GM12878 (cell line): Measurements from ENCODE around the gene B9D1. TPM values are rescaled to one million over a fixed set of nuclear protein-coding genes. Genes with fewer than 3 reads are reported as not detected.

ENCODE experiments used
- ATAC-seq: fragments of 200-7000 bp; cut with Tn5 transposase; 3 replicates; pipeline ENCODE4 v1.9.1; 2020; ENCODE audit warnings: mild to moderate bottlenecking, moderate library complexity
- BruUV-seq: library from RNA; stranded (reverse); fragments of 400-500 nt; replicated peaks from 2 replicates; lab custom pipeline; 2021; lab: Mats Ljungman, UMichigan
- CTCF ChIA-PET: fragments of 300-600 bp; sonication (Branson Sonifier 250); formaldehyde crosslinking; extraction: SDS; loops from one replicate; lab custom pipeline; 2021; ENCODE audit warnings: inconsistent platforms; lab: Yijun Ruan, JAX
- POLR2A ChIA-PET: fragments of 350-600 bp; formaldehyde crosslinking; extraction: SDS; loops from one replicate; lab custom pipeline; 2021; ENCODE audit warnings: inconsistent platforms; lab: Charles Lee
- RAD21 ChIA-PET: fragments of 300-600 bp; sonication (Branson Sonifier 250); formaldehyde crosslinking; loops from one replicate; lab custom pipeline; 2023; ENCODE audit warnings: antibody characterized with exemption; ENCODE audit not compliant: unreplicated experiment; lab: Charles Lee
- SMC1A ChIA-PET: fragments of 300-600 bp; sonication (Branson Sonifier 250); formaldehyde crosslinking; loops from one replicate; lab custom pipeline; 2023; ENCODE audit not compliant: unreplicated experiment, uncharacterized antibody; lab: Charles Lee
- DNase-seq: peaks from one replicate; pipeline ENCODE4 v3.0.0-alpha.2; 2011; ENCODE audit warnings: low read depth, low spot score
- FAIRE-seq: peaks from 3 replicates; lab custom pipeline; 2011; peaks lifted over from hg19 to GRCh38; lab: Jason Lieb, UNC
- H2AFZ ChIP-seq: 2 replicates; pipeline ENCODE4 v1.6.0; 2011; ENCODE audit warnings: low read depth, low read length, control low read depth; ENCODE audit not compliant: control insufficient read depth
- H3K27ac ChIP-seq: 2 replicates; pipeline ENCODE4 v1.5.1; 2011; ENCODE audit warnings: control low read depth; ENCODE audit not compliant: control insufficient read depth, insufficient read depth
- H3K27me3 ChIP-seq, 2 experiments: replicated peaks in 1 of 2; 2 replicates each; pipeline versions ENCODE4 v1.6.0 to v1.6.1; 2011; ENCODE audit warnings: low read length in 1 of 2; ENCODE audit not compliant: control insufficient read depth in 2 of 2, insufficient read depth in 2 of 2
- H3K36me3 ChIP-seq, 2 experiments: 2 replicates each; pipeline ENCODE4 v1.5.1; 2011; ENCODE audit warnings: low read length in 1 of 2; ENCODE audit not compliant: control insufficient read depth in 2 of 2, insufficient read depth in 2 of 2
- H3K4me1 ChIP-seq: 2 replicates; pipeline ENCODE4 v1.6.1; 2011; ENCODE audit warnings: mild to moderate bottlenecking, low read length, moderate library complexity, mixed read lengths; ENCODE audit not compliant: control insufficient read depth, insufficient read depth
- H3K4me2 ChIP-seq: 2 replicates; pipeline ENCODE4 v1.6.0; 2011; ENCODE audit warnings: control low read depth; ENCODE audit not compliant: control insufficient read depth, insufficient read depth
- H3K4me3 ChIP-seq: fragments of 200-600 bp; sonication (generic); 2 replicates; pipeline ENCODE4 v1.5.1; 2016
- H3K79me2 ChIP-seq: 2 replicates; pipeline ENCODE4 v1.6.0; 2011; ENCODE audit warnings: low read length; ENCODE audit not compliant: control insufficient read depth, insufficient read depth
- H3K9ac ChIP-seq: 2 replicates; pipeline ENCODE4 v1.8.0; 2011; ENCODE audit warnings: low read length, control low read depth, mixed read lengths; ENCODE audit not compliant: control insufficient read depth, insufficient read depth
- H3K9me3 ChIP-seq: replicated peaks from 3 replicates; pipeline ENCODE4 v1.5.1; 2011; ENCODE audit warnings: mild to moderate bottlenecking, low read length; ENCODE audit not compliant: control insufficient read depth, insufficient read depth
- H4K20me1 ChIP-seq: 2 replicates; pipeline ENCODE4 v1.6.0; 2011; ENCODE audit not compliant: control insufficient read depth, insufficient read depth
- CEBPB ChIP-seq, 2 experiments: fragments of 150-350 bp in 1 of 2; IDR thresholded peaks; 2 replicates each; pipeline ENCODE4 v1.6.1; 2012 to 2014; ENCODE audit warnings: low read depth in 2 of 2, low read length in 2 of 2, borderline replicate concordance in 1 of 2, inconsistent platforms in 1 of 2
- HDAC2 ChIP-seq: fragments of 200-600 bp; sonication (generic); IDR thresholded peaks from 2 replicates; pipeline ENCODE4 v1.6.1; 2017
- MTA3 ChIP-seq: IDR thresholded peaks from 2 replicates; pipeline ENCODE4 v1.6.1; 2012; ENCODE audit warnings: low read length, inconsistent platforms, borderline replicate concordance
- RFX5 ChIP-seq: IDR thresholded peaks from 2 replicates; pipeline ENCODE4 v1.6.1; 2011; ENCODE audit warnings: low read depth, low read length, improper control_type of control experiment
- SUPT20H ChIP-seq: IDR thresholded peaks from 2 replicates; pipeline ENCODE4 v1.6.1; 2011; ENCODE audit warnings: low read depth, mild to moderate bottlenecking, low read length, moderate library complexity, borderline replicate concordance; ENCODE audit not compliant: control insufficient read depth
- TBL1XR1 ChIP-seq: IDR thresholded peaks from 2 replicates; pipeline ENCODE4 v1.6.1; 2012; ENCODE audit warnings: low read depth, low read length, improper control_type of control experiment
- ZNF24 ChIP-seq: fragments of 450-650 bp; IDR thresholded peaks from 2 replicates; pipeline ENCODE4 v1.6.1; 2017; ENCODE audit warnings: antibody characterized with exemption, mild to moderate bottlenecking
- WGBS: methylation state at CpG from one replicate; pipeline ENCODE4 v1.1.6; 2016; ENCODE audit warnings: low lambda C conversion rate; ENCODE audit not compliant: insufficient replicate concordance, insufficient coverage; ENCODE audit errors: missing lambda C conversion rate; 5-methylcytosine and 5-hydroxymethylcytosine counted together
- in situ Hi-C: fragments of 300-500 bp; cut with MboI; formaldehyde crosslinking; loops from 9 replicates; pipeline ENCODE4 v1.14.3; 2018; ENCODE audit warnings: mixed read lengths
- intact Hi-C: fragments of 100-400 bp; cut with micrococcal nuclease; formaldehyde crosslinking; loops from one replicate; pipeline ENCODE4 v1.14.2; 2022; ENCODE audit not compliant: unreplicated experiment
- polyA plus RNA-seq, 11 experiments: library from polyadenylated mRNA; depleted of rRNA in 4 of 11; unstranded in 6 of 11; stranded (reverse) in 5 of 11; fragments of >200 nt; fragmentation: Nextera tagmentation in 4 of 11; fragmentation: Illumina TruSeq in 1 of 11; extraction: Ambion mirVana in 4 of 11; extraction: Trizol in 1 of 11; gene quantifications; 1 replicate in 1 of 11; 2 replicates in 10 of 11; pipeline versions ENCODE4 v1.2.1 to v1.2.3, GENCODE V29; 2011 to 2016; ENCODE audit warnings: inconsistent platforms in 2 of 11, missing spikeins in 2 of 11, low read depth in 1 of 11
- total RNA-seq, 4 experiments: library from RNA; depleted of rRNA in 3 of 4; stranded (reverse); fragments of >200 nt in 3 of 4; fragmentation: Illumina TruSeq in 1 of 4; extraction: Trizol in 1 of 4; gene quantifications; 2 replicates each; pipeline versions ENCODE4 v1.2.1 to v1.2.3, GENCODE V29; 2013 to 2021
- TF ChIP-seq, protein P1 (sequence below): IDR thresholded peaks from 2 replicates; pipeline ENCODE4 v1.6.1; 2012; ENCODE audit warnings: low read length, inconsistent platforms

The B9D1 gene
- total and polyA plus RNA-seq, 10 of the 15 experiments (the other 5 are each of a cell fraction or from before 2014, with no cell fraction given), result 5.9 to 18.3 (median 9.8) TPM

DNA sequence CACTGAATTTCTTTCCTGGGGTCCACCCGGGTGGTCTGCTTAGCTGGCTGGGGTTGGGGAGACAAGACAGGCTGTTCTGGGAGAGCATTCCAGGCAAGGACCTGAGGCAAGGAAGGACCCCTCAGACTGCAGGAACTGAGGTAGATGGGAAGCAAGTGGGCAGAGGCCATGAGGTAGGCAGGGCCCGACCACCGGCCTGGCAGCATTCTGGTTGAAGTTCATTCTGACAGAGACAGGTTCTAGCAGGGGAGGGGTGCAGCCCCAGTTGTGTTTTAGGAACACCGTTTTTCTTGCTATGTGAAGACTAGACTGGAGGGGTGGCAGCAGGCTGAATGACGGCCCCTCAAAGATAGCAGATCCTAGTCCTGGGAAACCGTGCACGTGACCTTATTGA, 17.5 kb downstream of the B9D1 start:
- WGBS, result 64% methylated on average over 7 of the region's 7 CpGs
- Histone ChIP-seq H3K9me3 (no peaks in the 10 kb centered on the region), H3K36me3 (no peaks in the 10 kb centered on the region), H3K27me3 (no peaks in the 10 kb centered on the region; a peak in 1 of 4 replicates), H4K20me1 (no peaks in the 10 kb centered on the region), H3K9ac (no peak overlapping the region), H3K4me2 (no peak overlapping the region), H3K27ac (no peak overlapping the region), H3K79me2 (no peaks in the 10 kb centered on the region), H3K4me1 (no peaks in the 10 kb centered on the region), H2AFZ (no peak overlapping the region), H3K4me3 (no peak overlapping the region)
- POLR2A ChIA-PET, result no interaction called here
- ATAC-seq (no peak), DNase-seq (no peak), FAIRE-seq (no peak)
- SMC1A ChIA-PET, result no interaction called here
- CTCF ChIA-PET, result no interaction called here
- TF ChIP-seq TBL1XR1 (no peak), MTA3 (no peak), SUPT20H (no peak), ZNF24 (no peak)
- BruUV-seq, result no TSS peak
- RAD21 ChIA-PET, result no interaction called here
- intact Hi-C loops, result no loop called here
- in situ Hi-C loops, result no loop called here

DNA sequence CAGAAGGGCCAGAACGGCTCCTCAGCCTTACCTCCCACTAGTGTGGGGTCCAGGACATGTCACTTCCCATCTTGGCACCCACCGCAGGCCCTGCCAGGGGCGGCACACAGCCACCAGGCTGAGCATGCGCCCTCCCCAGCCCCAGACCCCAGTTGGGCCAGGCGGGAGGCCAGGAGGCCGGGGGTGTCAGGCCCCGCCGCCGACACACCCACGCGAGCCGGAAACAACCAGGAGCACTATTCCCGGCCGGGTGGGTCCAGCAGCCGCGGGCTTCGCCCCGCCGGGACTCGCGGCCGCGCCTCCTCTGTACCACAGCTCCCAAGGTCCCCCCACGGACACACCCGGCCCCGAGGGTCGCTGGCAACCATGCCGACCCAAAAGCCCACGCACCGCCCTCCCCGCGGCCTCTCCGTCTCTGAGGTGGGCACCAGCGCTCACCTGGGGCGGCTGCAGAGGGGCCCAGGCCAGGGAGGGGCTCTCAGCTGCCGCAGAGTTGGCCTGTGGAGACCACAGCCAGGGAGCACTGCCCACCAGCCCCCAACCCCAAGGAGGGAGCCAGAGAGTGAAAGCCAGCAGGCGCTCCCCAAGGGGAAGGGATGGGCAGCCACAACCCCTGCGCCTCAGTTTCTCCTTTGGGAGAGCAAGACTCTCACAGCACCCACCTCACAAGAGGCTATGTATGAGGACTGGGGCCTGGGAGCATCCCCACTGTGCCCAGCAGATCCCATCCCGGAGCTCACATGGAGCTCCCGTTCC, 18.0 kb downstream of the B9D1 start:
- in situ Hi-C loops, result no loop called here
- no peaks in the 10 kb centered on the region; a peak in 1 of 4 replicates for H3K27me3 ChIP-seq
- FAIRE-seq (no peak), ATAC-seq (no peak), DNase-seq (no peak)
- H3K9ac ChIP-seq, result no peak overlapping the region
- BruUV-seq, result no TSS peak
- H2AFZ ChIP-seq, result no peak overlapping the region
- TF ChIP-seq CEBPB (IDR thresholded peaks at IDR 0.05; ENCODE audit: borderline replicate concordance in 1 of 2, low read depth in 2 of 2, low read length in 2 of 2) (no peak), RFX5 (no peak), HDAC2 (no peak)
- TF ChIP-seq, protein P1, sequence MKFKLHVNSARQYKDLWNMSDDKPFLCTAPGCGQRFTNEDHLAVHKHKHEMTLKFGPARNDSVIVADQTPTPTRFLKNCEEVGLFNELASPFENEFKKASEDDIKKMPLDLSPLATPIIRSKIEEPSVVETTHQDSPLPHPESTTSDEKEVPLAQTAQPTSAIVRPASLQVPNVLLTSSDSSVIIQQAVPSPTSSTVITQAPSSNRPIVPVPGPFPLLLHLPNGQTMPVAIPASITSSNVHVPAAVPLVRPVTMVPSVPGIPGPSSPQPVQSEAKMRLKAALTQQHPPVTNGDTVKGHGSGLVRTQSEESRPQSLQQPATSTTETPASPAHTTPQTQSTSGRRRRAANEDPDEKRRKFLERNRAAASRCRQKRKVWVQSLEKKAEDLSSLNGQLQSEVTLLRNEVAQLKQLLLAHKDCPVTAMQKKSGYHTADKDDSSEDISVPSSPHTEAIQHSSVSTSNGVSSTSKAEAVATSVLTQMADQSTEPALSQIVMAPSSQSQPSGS, result no peak
- H3K4me3 ChIP-seq, result no peak overlapping the region
- intact Hi-C loops, result no loop called here
- CTCF ChIA-PET, result no interaction called here
- no peaks in the 10 kb centered on the region for H3K79me2 ChIP-seq
- SMC1A ChIA-PET, result no interaction called here
- H3K9me3 ChIP-seq, result no peaks in the 10 kb centered on the region
- H3K4me1 ChIP-seq, result no peaks in the 10 kb centered on the region
- POLR2A ChIA-PET, result no interaction called here
- 68% methylated on average over 36 of the region's 40 CpGs for WGBS
- H3K36me3 ChIP-seq, result no peaks in the 10 kb centered on the region
- no peaks in the 10 kb centered on the region for H4K20me1 ChIP-seq
- RAD21 ChIA-PET, result no interaction called here
- no peak overlapping the region for H3K4me2 ChIP-seq
- no peak overlapping the region for H3K27ac ChIP-seq
